Fibroblast of mammary gland (primary cell): ENCODE data around the gene SWAP70.

ENCODE experiments used
- DNase-seq: peaks from one replicate; pipeline ENCODE4 v3.0.0-alpha.2; 2010; ENCODE audit warnings: low read depth
- H3K4me3 ChIP-seq: 2 replicates; pipeline ENCODE4 v1.5.1; 2011; ENCODE audit warnings: low read depth, mild to moderate bottlenecking, low read length, moderate library complexity; ENCODE audit not compliant: control insufficient read depth
- TF ChIP-seq, protein P1 (sequence below): conservative IDR thresholded peaks from 2 replicates; pipeline ENCODE4 v1.5.1; 2011; ENCODE audit warnings: low read depth, low read length, inconsistent platforms; ENCODE audit not compliant: control insufficient read depth, insufficient read depth

Gene SWAP70

DNA sequence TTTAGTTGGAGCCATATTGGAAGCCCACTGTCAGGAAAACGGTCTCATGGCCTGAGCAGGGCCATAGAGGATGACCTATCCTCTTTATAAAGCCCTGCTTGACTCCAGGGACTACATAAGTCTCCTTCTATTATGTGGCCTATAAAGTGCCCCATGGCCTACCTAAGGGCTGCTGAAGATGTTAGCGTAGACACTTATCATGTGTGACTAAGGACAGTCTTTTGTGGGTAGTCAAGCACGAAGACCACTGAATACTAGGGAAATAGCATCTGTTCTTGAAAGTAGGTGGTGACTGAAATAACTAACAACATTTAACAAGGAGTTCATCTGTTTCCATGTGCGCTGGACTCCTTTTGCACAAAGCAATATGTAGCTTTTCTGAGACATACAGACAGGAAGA is 117.1 kb downstream of the SWAP70 start:
- no peak for DNase-seq

DNA sequence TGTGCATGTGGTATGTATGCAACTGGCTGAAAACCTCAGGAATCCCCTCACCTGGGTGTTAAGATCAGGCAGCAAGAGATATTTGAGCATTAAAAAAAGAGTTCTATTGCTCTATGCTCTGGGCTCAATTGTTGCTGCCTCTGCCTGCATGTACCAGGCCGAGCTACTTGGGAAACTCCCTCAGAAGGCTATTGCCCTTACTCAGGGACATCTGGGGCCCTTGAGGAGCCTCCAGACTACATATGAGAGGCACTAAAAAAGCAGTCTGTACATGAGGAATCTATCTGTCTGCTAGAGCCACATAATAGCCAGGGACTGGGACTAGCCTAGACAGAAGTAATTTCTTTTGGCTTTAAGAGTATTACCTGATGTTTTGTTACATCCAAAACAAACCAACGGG is 120.1 kb downstream of the SWAP70 start:
- TF ChIP-seq, protein P1, sequence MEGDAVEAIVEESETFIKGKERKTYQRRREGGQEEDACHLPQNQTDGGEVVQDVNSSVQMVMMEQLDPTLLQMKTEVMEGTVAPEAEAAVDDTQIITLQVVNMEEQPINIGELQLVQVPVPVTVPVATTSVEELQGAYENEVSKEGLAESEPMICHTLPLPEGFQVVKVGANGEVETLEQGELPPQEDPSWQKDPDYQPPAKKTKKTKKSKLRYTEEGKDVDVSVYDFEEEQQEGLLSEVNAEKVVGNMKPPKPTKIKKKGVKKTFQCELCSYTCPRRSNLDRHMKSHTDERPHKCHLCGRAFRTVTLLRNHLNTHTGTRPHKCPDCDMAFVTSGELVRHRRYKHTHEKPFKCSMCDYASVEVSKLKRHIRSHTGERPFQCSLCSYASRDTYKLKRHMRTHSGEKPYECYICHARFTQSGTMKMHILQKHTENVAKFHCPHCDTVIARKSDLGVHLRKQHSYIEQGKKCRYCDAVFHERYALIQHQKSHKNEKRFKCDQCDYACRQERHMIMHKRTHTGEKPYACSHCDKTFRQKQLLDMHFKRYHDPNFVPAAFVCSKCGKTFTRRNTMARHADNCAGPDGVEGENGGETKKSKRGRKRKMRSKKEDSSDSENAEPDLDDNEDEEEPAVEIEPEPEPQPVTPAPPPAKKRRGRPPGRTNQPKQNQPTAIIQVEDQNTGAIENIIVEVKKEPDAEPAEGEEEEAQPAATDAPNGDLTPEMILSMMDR, result no peak
- H3K4me3 ChIP-seq, result no peak overlapping the region
- DNase-seq, result no peak

More for the DNA sequence above, 117.1 kb downstream of the SWAP70 start:
- H3K4me3 ChIP-seq, result no peak overlapping the region
- TF ChIP-seq, protein P1, result no peak

DNA sequence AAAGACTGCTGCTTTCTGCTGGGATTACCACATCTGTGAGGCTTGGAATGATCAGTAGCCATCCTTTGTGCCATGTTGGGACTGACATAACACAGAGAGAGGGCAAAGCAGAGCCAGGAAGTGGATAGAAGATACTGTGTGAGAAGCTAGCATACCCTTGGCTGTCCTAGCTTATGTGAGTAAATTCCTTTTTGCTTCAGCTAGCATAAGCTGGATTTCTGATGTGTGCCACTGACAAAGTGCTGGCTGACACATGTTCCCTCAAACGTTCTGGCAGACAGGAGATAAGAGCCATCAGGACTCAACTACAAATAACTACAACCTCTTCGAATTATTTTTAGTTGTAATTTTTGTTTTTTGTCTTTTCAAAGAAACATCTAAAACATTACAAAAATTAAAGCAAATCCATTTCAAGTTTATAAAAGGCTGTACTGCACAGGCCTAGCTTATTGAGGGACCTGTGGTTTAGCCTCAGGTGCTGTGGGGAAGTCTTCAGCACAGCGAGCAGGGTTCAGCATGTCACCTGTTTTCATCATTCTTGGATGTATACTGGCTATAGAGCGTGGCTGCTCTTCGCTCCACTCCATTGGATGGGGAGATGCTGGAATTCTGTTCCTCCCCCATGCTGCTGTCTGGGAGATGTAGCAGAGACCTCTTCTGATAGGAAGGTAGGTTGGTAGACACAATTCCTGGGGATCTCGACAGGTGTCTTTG is 120.9 kb downstream of the SWAP70 start:
- no peak for DNase-seq
- no peak overlapping the region for H3K4me3 ChIP-seq
- TF ChIP-seq, protein P1, result no peak

DNA sequence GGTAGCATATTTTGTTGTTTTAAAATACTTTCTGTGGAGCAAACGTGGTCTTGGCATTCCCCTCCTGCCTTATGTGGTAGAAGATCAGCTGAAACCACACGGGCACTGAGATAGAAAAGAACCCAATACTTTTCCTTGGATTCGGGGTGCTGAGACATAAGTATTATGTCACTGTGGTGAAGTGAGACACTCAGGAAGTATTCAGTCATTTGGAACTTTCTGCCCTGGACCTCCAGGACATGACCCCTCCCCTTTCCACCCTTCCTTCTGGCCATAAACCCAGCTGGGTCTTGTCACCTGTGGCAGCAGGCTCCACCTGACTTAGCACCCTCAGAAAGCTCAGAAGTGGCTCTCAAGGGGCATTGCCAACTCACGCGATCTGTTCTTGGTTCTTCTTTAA is 123.4 kb downstream of the SWAP70 start:
- no peak overlapping the region for H3K4me3 ChIP-seq
- DNase-seq, result no peak
- TF ChIP-seq, protein P1, result no peak

DNA sequence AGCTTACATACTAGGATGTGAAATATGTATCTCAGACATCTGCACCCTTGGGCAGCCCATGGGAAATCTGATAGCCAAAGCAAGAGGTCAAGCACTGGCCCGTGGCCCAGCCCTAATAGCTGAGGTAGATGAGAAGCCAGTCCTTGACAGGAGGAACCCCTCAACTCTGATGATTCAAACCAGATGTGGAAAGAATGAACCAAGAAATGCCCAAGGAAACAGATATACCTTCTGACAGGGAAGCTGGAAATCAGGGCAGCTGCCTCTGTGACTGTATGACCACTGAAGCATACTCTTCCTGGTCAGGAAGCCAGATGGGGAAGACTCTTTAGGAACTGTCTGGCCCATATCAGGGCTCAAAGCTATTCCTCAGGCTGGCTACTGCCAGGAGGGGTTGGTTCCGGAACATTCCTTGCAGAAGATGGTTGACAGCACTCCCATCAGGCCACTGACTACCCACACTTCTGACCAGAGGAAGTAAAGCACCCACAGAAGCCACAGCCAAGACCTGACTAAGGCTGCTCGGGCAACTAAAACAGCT is 124.2 kb downstream of the SWAP70 start:
- TF ChIP-seq, protein P1, result no peak
- H3K4me3 ChIP-seq, result no peak overlapping the region
- peak; percentile 96 for DNase-seq

DNA sequence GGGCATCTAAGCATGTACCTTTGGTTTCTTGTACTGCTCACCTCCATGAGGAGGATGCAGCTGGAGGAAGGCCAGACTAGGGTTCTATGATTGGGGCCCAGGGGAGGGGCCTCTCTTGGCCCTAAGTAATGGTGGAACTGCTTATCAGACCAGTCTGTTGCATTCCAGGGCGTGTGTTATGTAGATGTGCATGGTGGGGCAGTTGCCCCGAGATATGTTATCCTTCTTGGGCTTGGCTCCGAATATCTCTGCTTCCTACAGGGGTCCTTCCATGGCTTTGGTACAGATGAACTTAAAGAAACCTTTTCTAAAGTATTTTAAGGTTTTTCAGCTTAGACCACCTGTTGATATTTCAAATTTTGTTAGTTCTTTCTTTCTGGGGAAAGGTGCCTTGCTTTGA is 126.0 kb downstream of the SWAP70 start:
- no peak overlapping the region for H3K4me3 ChIP-seq
- TF ChIP-seq, protein P1, result no peak
- DNase-seq, result no peak
